H9 (cell line): ENCODE measurements around the gene ZNF260. TPM values are rescaled to one million over a fixed set of nuclear protein-coding genes. Genes with fewer than 3 reads are reported as not detected.

ENCODE experiments used
- DNase-seq: peaks from one replicate; pipeline ENCODE4 v3.0.0-alpha.2; 2017
- H2AFZ ChIP-seq: one replicate; pipeline ENCODE4 v1.6.1; 2013; ENCODE audit warnings: mild to moderate bottlenecking, low read length, control low read depth, moderate library complexity
- H2AK5ac ChIP-seq: 2 replicates; pipeline ENCODE4 v1.6.1; 2013; ENCODE audit warnings: low read length, control low read depth, mixed read lengths; ENCODE audit not compliant: insufficient read length
- H2BK120ac ChIP-seq: one replicate; pipeline ENCODE4 v1.6.1; 2013; ENCODE audit warnings: low read depth, mild to moderate bottlenecking, low read length, control low read depth, inconsistent platforms; ENCODE audit not compliant: poor library complexity, severe bottlenecking
- H2BK12ac ChIP-seq: 2 replicates; pipeline ENCODE4 v1.6.1; 2013; ENCODE audit warnings: low read length, control low read depth, mixed read lengths, low read depth; ENCODE audit not compliant: insufficient read length
- H2BK15ac ChIP-seq: 2 replicates; pipeline ENCODE4 v1.6.1; 2013; ENCODE audit warnings: low read depth, low read length, control low read depth
- H2BK20ac ChIP-seq: one replicate; pipeline ENCODE4 v1.6.1; 2013; ENCODE audit warnings: low read depth, mild to moderate bottlenecking, low read length, control low read depth, inconsistent platforms; ENCODE audit not compliant: poor library complexity, severe bottlenecking
- H2BK5ac ChIP-seq: 2 replicates; pipeline ENCODE4 v1.6.1; 2013; ENCODE audit warnings: low read length, control low read depth, mixed read lengths; ENCODE audit not compliant: insufficient read length
- H3K14ac ChIP-seq: 2 replicates; pipeline ENCODE4 v1.6.1; 2013; ENCODE audit warnings: low read length, control low read depth; ENCODE audit not compliant: insufficient read depth
- H3K18ac ChIP-seq: 2 replicates; pipeline ENCODE4 v1.6.1; 2013; ENCODE audit warnings: low read depth, mild to moderate bottlenecking, mixed read lengths, low read length, control low read depth; ENCODE audit not compliant: insufficient read length
- H3K23ac ChIP-seq: 2 replicates; pipeline ENCODE4 v1.6.1; 2013; ENCODE audit warnings: low read length, control low read depth, mixed read lengths, low read depth; ENCODE audit not compliant: insufficient read length
- H3K23me2 ChIP-seq: 2 replicates; pipeline ENCODE4 v1.6.1; 2013; ENCODE audit warnings: low read depth, mild to moderate bottlenecking, mixed read lengths, low read length, control low read depth; ENCODE audit not compliant: insufficient read length, poor library complexity, severe bottlenecking
- H3K27ac ChIP-seq: 2 replicates; pipeline ENCODE4 v1.5.1; 2013; ENCODE audit warnings: low read length, control low read depth, mixed read lengths, low read depth; ENCODE audit not compliant: insufficient read length
- H3K27me3 ChIP-seq: 2 replicates; pipeline ENCODE4 v1.6.1; 2013; ENCODE audit warnings: low read length, control low read depth, inconsistent platforms; ENCODE audit not compliant: insufficient read depth
- H3K4ac ChIP-seq: 2 replicates; pipeline ENCODE4 v1.6.1; 2013; ENCODE audit warnings: low read depth, mild to moderate bottlenecking, control low read depth, inconsistent platforms, low read length, moderate library complexity
- H3K4me1 ChIP-seq: 2 replicates; pipeline ENCODE4 v1.6.1; 2013; ENCODE audit warnings: low read length, control low read depth, inconsistent platforms; ENCODE audit not compliant: insufficient read depth
- H3K4me2 ChIP-seq: 2 replicates; pipeline ENCODE4 v1.6.1; 2013; ENCODE audit warnings: low read length, control low read depth, mixed read lengths; ENCODE audit not compliant: insufficient read length, insufficient read depth
- H3K56ac ChIP-seq: 2 replicates; pipeline ENCODE4 v1.6.1; 2013; ENCODE audit warnings: low read depth, mild to moderate bottlenecking, mixed read lengths, low read length, control low read depth; ENCODE audit not compliant: insufficient read length
- H3K79me1 ChIP-seq: 2 replicates; pipeline ENCODE4 v1.6.1; 2013; ENCODE audit warnings: low read depth, mild to moderate bottlenecking, moderate library complexity, low read length, control low read depth, inconsistent platforms; ENCODE audit not compliant: insufficient read depth, poor library complexity, severe bottlenecking
- H3K79me2 ChIP-seq: 2 replicates; pipeline ENCODE4 v1.6.1; 2013; ENCODE audit warnings: low read length, control low read depth, inconsistent platforms; ENCODE audit not compliant: insufficient read depth
- H3K9ac ChIP-seq: 2 replicates; pipeline ENCODE4 v1.6.1; 2013; ENCODE audit warnings: low read length, control low read depth, mixed read lengths; ENCODE audit not compliant: insufficient read length; ENCODE audit errors: extremely low read depth
- H3K9me3 ChIP-seq: one replicate; pipeline ENCODE4 v1.6.1; 2013; ENCODE audit warnings: low read depth, low read length, inconsistent platforms; ENCODE audit not compliant: control insufficient read depth
- H3T11ph ChIP-seq: one replicate; pipeline ENCODE4 v1.6.1; 2013; ENCODE audit warnings: mild to moderate bottlenecking, low read length, control low read depth, inconsistent platforms
- H4K20me1 ChIP-seq: one replicate; pipeline ENCODE4 v1.6.1; 2013; ENCODE audit not compliant: control insufficient read depth, insufficient read length, insufficient read depth
- H4K5ac ChIP-seq: 2 replicates; pipeline ENCODE4 v1.6.1; 2013; ENCODE audit warnings: low read depth, mild to moderate bottlenecking, mixed read lengths, low read length, control low read depth; ENCODE audit not compliant: insufficient read length
- H4K8ac ChIP-seq: replicated peaks from 2 replicates; pipeline ENCODE4 v1.6.1; 2013; ENCODE audit warnings: low read length, control low read depth, mixed read lengths, low read depth; ENCODE audit not compliant: insufficient read length
- H4K91ac ChIP-seq: 2 replicates; pipeline ENCODE4 v1.6.1; 2013; ENCODE audit warnings: low read depth, mild to moderate bottlenecking, moderate library complexity, mixed read lengths, low read length, control low read depth; ENCODE audit not compliant: insufficient read length
- H3K27ac Mint-ChIP-seq, 3 experiments: 2 replicates in 2 of 3; 3 replicates in 1 of 3; pipeline ENCODE4 v1.8.0; 2020 to 2021; ENCODE audit warnings: mixed read lengths in 3 of 3, mild to moderate bottlenecking in 1 of 3, moderate library complexity in 1 of 3
- H3K27me3 Mint-ChIP-seq: 2 replicates; pipeline ENCODE4 v1.8.0; 2021; ENCODE audit warnings: low read depth, mild to moderate bottlenecking, moderate library complexity, mixed read lengths
- H3K36me3 Mint-ChIP-seq, 3 experiments: 2 replicates in 2 of 3; 3 replicates in 1 of 3; pipeline ENCODE4 v1.8.0; 2020 to 2021; ENCODE audit warnings: low read depth in 3 of 3, mixed read lengths in 3 of 3; ENCODE audit not compliant: insufficient read depth in 1 of 3
- H3K4me1 Mint-ChIP-seq, 2 experiments: 2 replicates each; pipeline ENCODE4 v1.8.0; 2020; ENCODE audit warnings: mixed read lengths in 2 of 2
- H3K4me3 Mint-ChIP-seq, 2 experiments: 2 replicates in 1 of 2; 3 replicates in 1 of 2; pipeline ENCODE4 v1.8.0; 2020 to 2021; ENCODE audit warnings: mild to moderate bottlenecking in 2 of 2, mixed read lengths in 2 of 2, moderate library complexity in 1 of 2
- H3K9me3 Mint-ChIP-seq, 2 experiments: 2 replicates in 1 of 2; 3 replicates in 1 of 2; pipeline ENCODE4 v1.8.0; 2020; ENCODE audit warnings: mild to moderate bottlenecking in 2 of 2, mixed read lengths in 2 of 2, moderate library complexity in 1 of 2
- CTCF ChIP-seq: fragments of 200-600 bp; sonication (generic); conservative IDR thresholded peaks from 3 replicates; pipeline ENCODE4 v1.8.0; 2021; ENCODE audit warnings: antibody characterized with exemption, mild to moderate bottlenecking
- WGBS: extraction: QIAGEN DNeasy Blood & Tissue Kit; methylation state at CpG from one replicate; pipeline ENCODE4 v1.1.7; 2013; ENCODE audit warnings: missing lambda C conversion rate, low lambda C conversion rate, mixed read lengths; ENCODE audit not compliant: insufficient read length; ENCODE audit errors: extremely low coverage; 5-methylcytosine and 5-hydroxymethylcytosine counted together
- total RNA-seq: library from RNA; stranded (reverse); gene quantifications from 2 replicates; pipeline ENCODE4 v1.2.1, GENCODE V29; 2021

The ZNF260 gene
- total RNA-seq, 1 experiment from 2014 or later, result 22.5 TPM

GRCh38 chr19:36483653-36484052, 44.4 kb downstream of the ZNF260 start:
- no peak overlapping the region for H3K4ac ChIP-seq
- WGBS, result no CpG with 5 or more reads among the region's 6 CpGs
- no peaks in the 10 kb centered on the region for H3K9me3 ChIP-seq
- peaks cover under 1% of the 10 kb centered on the region for H3K23me2 ChIP-seq
- H3K36me3 Mint-ChIP-seq, result peaks cover 14 to 23% (median 17%) of the 10 kb centered on the region in 3 experiments
- H2BK5ac ChIP-seq, result no peak overlapping the region
- H2AK5ac ChIP-seq, result no peak overlapping the region
- H3K4me3 Mint-ChIP-seq, result no peak overlapping the region
- H3K9ac ChIP-seq, result no peak overlapping the region
- DNase-seq, result no peak
- no peak overlapping the region for H2AFZ ChIP-seq
- H2BK12ac ChIP-seq, result no peak overlapping the region
- no peak overlapping the region for H3T11ph ChIP-seq
- H2BK120ac ChIP-seq, result no peak overlapping the region
- no peak overlapping the region for H4K5ac ChIP-seq
- H3K23ac ChIP-seq, result no peak overlapping the region
- H4K8ac ChIP-seq, result no peak overlapping the region
- no peak overlapping the region for H3K18ac ChIP-seq
- no peak for TF ChIP-seq CTCF
- H3K9me3 Mint-ChIP-seq, result peaks cover 1 to 2% of the 10 kb centered on the region in 2 experiments; a peak in 1 of 5 replicates
- H3K27me3 ChIP-seq, result no peaks in the 10 kb centered on the region
- H2BK20ac ChIP-seq, result no peak overlapping the region
- no peaks in the 10 kb centered on the region for H4K20me1 ChIP-seq
- no peaks in the 10 kb centered on the region for H3K79me1 ChIP-seq
- no peak overlapping the region for H3K4me2 ChIP-seq
- no peaks in the 10 kb centered on the region; the same call in 1 of the 2 replicates for H3K79me2 ChIP-seq
- H3K4me1 ChIP-seq, result no peaks in the 10 kb centered on the region
- no peak overlapping the region for H4K91ac ChIP-seq
- H3K14ac ChIP-seq, result no peak overlapping the region
- H3K56ac ChIP-seq, result no peak overlapping the region
- H3K27ac ChIP-seq, result no peak overlapping the region
- H3K27me3 Mint-ChIP-seq, result no peaks in the 10 kb centered on the region
- no peak overlapping the region for H3K27ac Mint-ChIP-seq
- peaks cover 9 to 18% of the 10 kb centered on the region in 2 experiments for H3K4me1 Mint-ChIP-seq
- H2BK15ac ChIP-seq, result no peak overlapping the region
